Ascending aorta (tissue), 2 donors: ENCODE data around the gene SLC8A2. TPM values are rescaled to one million over a fixed set of nuclear protein-coding genes. Genes with fewer than 3 reads are reported as not detected.
"Not testable (repeated sequence)": the region's sequence is repeated elsewhere in the genome, so short reads cannot be mapped to it uniquely, and the experiment has no call there.

Experiments used
- DNase-seq, 2 donors: peaks; one replicate each; pipeline ENCODE4 v3.0.0-alpha.2; 2019; ENCODE audit warnings: low spot score in 2 of 2
- H3K27ac ChIP-seq, 2 donors: fragments of 200-600 bp; sonication (generic); one replicate each; pipeline ENCODE4 v1.5.1; 2016 to 2017; ENCODE audit warnings: mild to moderate bottlenecking in 1 of 2
- H3K27me3 ChIP-seq: fragments of 200-600 bp; sonication (generic); one replicate; pipeline ENCODE4 v1.5.1; 2017
- H3K36me3 ChIP-seq, 2 donors: fragments of 200-600 bp; sonication (generic); one replicate each; pipeline ENCODE4 v1.5.1; 2016
- H3K4me1 ChIP-seq, 2 donors: fragments of 200-600 bp; sonication (generic); one replicate each; pipeline ENCODE4 v1.5.1; 2016 to 2017; ENCODE audit warnings: mild to moderate bottlenecking in 1 of 2
- H3K4me3 ChIP-seq, 2 donors: fragments of 200-600 bp; sonication (generic); one replicate each; pipeline ENCODE4 v1.5.1; 2016 to 2017; ENCODE audit warnings: mild to moderate bottlenecking in 1 of 2
- H3K9me3 ChIP-seq, 2 donors: fragments of 200-600 bp; sonication (generic); one replicate each; pipeline ENCODE4 v1.5.1; 2016
- CTCF ChIP-seq, 3 experiments: fragments of 200-600 bp in 2 of 3; fragments of 450-650 bp in 1 of 3; sonication (generic) in 2 of 3; IDR thresholded peaks; one replicate each; pipeline ENCODE4 v1.5.1; 2016 to 2019; ENCODE audit warnings: antibody characterized with exemption in 3 of 3, mild to moderate bottlenecking in 1 of 3, moderate library complexity in 1 of 3
- intact Hi-C: fragments of 100-400 bp; cut with DNase I; formaldehyde crosslinking; loops from one replicate; pipeline ENCODE4 v1.15.1; 2023
- total RNA-seq: library from RNA; depleted of rRNA; stranded (reverse); fragments of >200 nt; gene quantifications from one replicate; pipeline ENCODE4 v1.1.0, GENCODE V29; 2016

Gene SLC8A2
- total RNA-seq, 1 donor from 2014 or later = not detected

GRCh38 chr19:47415953-47416642 is 55.6 kb downstream of the SLC8A2 start:
- H3K36me3 ChIP-seq = no peaks in the 10 kb centered on the region
- no peak for TF ChIP-seq CTCF (IDR thresholded peaks at IDR 0.05)
- no peak for DNase-seq
- no peak overlapping the region for H3K27ac ChIP-seq
- H3K27me3 ChIP-seq = peaks cover 6% of the 10 kb centered on the region
- no peak overlapping the region for H3K4me3 ChIP-seq
- H3K9me3 ChIP-seq = no peaks in the 10 kb centered on the region
- peaks cover 2 to 7% of the 10 kb centered on the region in 2 donors for H3K4me1 ChIP-seq
- intact Hi-C loops = no loop called here

GRCh38 chr19:47414469-47414868 is 57.2 kb downstream of the SLC8A2 start:
- intact Hi-C loops = no loop called here

DNA sequence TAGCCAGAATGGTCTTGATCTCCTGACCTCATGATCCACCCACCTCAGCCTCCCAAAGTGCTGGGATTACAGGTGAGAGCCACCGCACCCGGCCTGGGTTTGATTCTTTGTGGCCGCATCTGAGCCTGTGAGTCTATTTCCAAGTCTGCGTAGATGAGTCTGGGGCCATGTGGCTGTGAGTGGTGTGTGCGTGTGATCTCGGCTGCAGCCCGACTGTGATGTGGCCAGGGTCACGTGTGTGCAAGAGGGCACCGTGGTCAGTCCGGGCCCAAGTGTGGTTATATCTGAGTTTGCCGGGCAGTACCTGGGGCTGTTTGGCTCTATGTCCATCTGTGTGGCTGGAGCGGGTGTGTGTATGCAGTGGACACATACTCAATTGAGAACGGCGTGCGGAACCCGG is 57.8 kb downstream of the SLC8A2 start:
- Histone ChIP-seq H3K4me3 (no peak overlapping the region), H3K27me3 (no peaks in the 10 kb centered on the region), H3K4me1 (peaks cover 2 to 3% of the 10 kb centered on the region in 2 donors), H3K9me3 (no peaks in the 10 kb centered on the region), H3K27ac (no peak overlapping the region), H3K36me3 (no peaks in the 10 kb centered on the region)
- no peak for TF ChIP-seq CTCF (IDR thresholded peaks at IDR 0.05)
- no peak for DNase-seq
- intact Hi-C loops = no loop called here

More at GRCh38 chr19:47414469-47414868, 57.2 kb downstream of the SLC8A2 start:
- H3K4me3 ChIP-seq = no peak overlapping the region
- no peaks in the 10 kb centered on the region for H3K27me3 ChIP-seq
- peaks cover 2 to 7% of the 10 kb centered on the region in 2 donors for H3K4me1 ChIP-seq
- H3K27ac ChIP-seq = no peak overlapping the region
- DNase-seq = no peak
- no peaks in the 10 kb centered on the region for H3K36me3 ChIP-seq
- TF ChIP-seq CTCF (IDR thresholded peaks at IDR 0.05) = no peak
- H3K9me3 ChIP-seq = no peaks in the 10 kb centered on the region

GRCh38 chr19:47411696-47412095 is 60.0 kb downstream of the SLC8A2 start:
- H3K4me1 ChIP-seq, H3K4me3 ChIP-seq, H3K27ac ChIP-seq, H3K36me3 ChIP-seq, intact Hi-C loops, H3K27me3 ChIP-seq, DNase-seq, H3K9me3 ChIP-seq: not testable (repeated sequence)

- intact Hi-C loops = no loop called here
- Histone ChIP-seq H3K36me3 (no peaks in the 10 kb centered on the region), H3K27ac (no peak overlapping the region), H3K4me1 (no peaks in the 10 kb centered on the region), H3K4me3 (no peak overlapping the region), H3K27me3 (peaks cover 5% of the 10 kb centered on the region), H3K9me3 (no peaks in the 10 kb centered on the region)
- TF ChIP-seq CTCF (IDR thresholded peaks at IDR 0.05) = no peak
- no peak for DNase-seq
Measured at GRCh38 chr19:47411101-47411500, 60.6 kb downstream of the SLC8A2 start.

DNA sequence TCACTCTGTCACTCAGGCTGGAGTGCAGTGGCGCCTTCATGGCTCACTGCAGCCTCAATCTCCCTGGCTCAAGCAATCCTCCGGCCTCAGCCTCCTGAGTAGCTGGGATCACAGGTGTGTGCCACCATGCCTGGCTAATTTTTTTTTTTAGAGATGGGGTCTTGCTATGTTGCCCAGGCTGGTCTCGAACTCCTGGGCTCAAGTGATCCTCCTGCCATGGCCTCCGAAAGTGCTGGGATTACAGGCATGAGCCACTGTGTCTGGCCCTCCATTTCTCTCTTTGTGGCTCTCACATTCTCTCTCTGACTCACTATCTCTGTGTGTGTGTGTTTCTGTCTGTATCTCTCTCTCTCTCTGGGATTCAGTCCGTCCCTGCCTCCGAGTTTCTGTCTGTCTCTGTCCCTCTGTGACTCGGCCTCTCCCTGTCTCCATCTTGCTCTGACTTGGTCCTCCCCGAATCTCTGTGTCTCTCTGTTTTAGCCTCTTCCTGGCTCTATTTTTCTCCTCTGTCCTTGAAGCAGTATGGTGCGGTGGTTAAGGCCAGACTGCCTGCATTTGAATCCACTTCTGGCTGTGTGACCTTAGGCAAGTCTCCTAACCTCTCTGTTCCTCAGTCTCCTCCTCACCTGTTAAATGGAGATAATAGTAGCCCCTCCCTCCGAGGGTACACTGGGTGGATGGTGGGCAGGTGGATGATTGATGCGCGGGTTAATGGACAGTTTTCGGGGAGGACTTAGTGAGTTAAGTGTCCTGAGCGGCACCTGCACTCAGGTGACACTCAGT is 63.3 kb downstream of the SLC8A2 start:
- no peak for DNase-seq

More for the DNA sequence above, 63.3 kb downstream of the SLC8A2 start:
- TF ChIP-seq CTCF (IDR thresholded peaks at IDR 0.05) = no peak
- no peak overlapping the region for H3K27ac ChIP-seq
- intact Hi-C loops = no loop called here
- H3K27me3 ChIP-seq = peaks cover 5% of the 10 kb centered on the region
- H3K36me3 ChIP-seq = no peaks in the 10 kb centered on the region
- no peak overlapping the region for H3K4me3 ChIP-seq
- H3K9me3 ChIP-seq = no peaks in the 10 kb centered on the region
- H3K4me1 ChIP-seq = no peaks in the 10 kb centered on the region
